SW480 (cell line): ENCODE results near the gene SRP9.
"Not testable (repeated sequence)": the region's sequence is repeated elsewhere in the genome, so short reads cannot be mapped to it uniquely, and the experiment has no call there.

Experiments used
- DNase-seq: peaks from one replicate; pipeline ENCODE4 v3.0.0-alpha.2; 2016; ENCODE audit warnings: low spot score

The SRP9 gene

GRCh38 chr1:225814381-225814780, 36.8 kb downstream of the SRP9 start:
- DNase-seq = no peak

- not testable (repeated sequence) for DNase-seq
Measured at GRCh38 chr1:225815090-225815489, 37.5 kb downstream of the SRP9 start.

- no peak for DNase-seq
Measured at GRCh38 chr1:225815526-225816178, 38.0 kb downstream of the SRP9 start.

- DNase-seq = no peak
Measured at GRCh38 chr1:225816643-225817538, 39.3 kb downstream of the SRP9 start.

GRCh38 chr1:225817611-225818061, 40.0 kb downstream of the SRP9 start:
- peak; percentile 88 for DNase-seq

GRCh38 chr1:225818229-225818628, 40.6 kb downstream of the SRP9 start:
- no peak for DNase-seq

GRCh38 chr1:225819346-225820192, 41.9 kb downstream of the SRP9 start:
- DNase-seq = no peak

GRCh38 chr1:225820522-225821120, 43.0 kb downstream of the SRP9 start:
- DNase-seq = no peak

GRCh38 chr1:225822655-225823403, 45.2 kb downstream of the SRP9 start:
- DNase-seq = no peak

- DNase-seq = no peak
Measured at GRCh38 chr1:225823811-225824261, 46.2 kb downstream of the SRP9 start.

GRCh38 chr1:225824533-225824941, 46.9 kb downstream of the SRP9 start:
- DNase-seq = no peak

GRCh38 chr1:225825078-225825477, 47.5 kb downstream of the SRP9 start:
- no peak for DNase-seq

- no peak for DNase-seq
Measured at GRCh38 chr1:225825607-225826007, 48.0 kb downstream of the SRP9 start.

- DNase-seq = no peak
Measured at GRCh38 chr1:225827076-225827475, 49.5 kb downstream of the SRP9 start.

- no peak for DNase-seq
Measured at GRCh38 chr1:225828706-225829345, 51.2 kb downstream of the SRP9 start.

- DNase-seq = no peak
Measured at GRCh38 chr1:225830841-225831240, 53.2 kb downstream of the SRP9 start.

- no peak for DNase-seq
Measured at GRCh38 chr1:225834417-225835329, 57.0 kb downstream of the SRP9 start.

GRCh38 chr1:225835856-225836255, 58.2 kb downstream of the SRP9 start:
- no peak for DNase-seq

- DNase-seq = not testable (repeated sequence)
Measured at GRCh38 chr1:225836296-225836695, 58.7 kb downstream of the SRP9 start.
